ENCODE measurements around the gene FXYD2. TPM values are rescaled to one million over a fixed set of nuclear protein-coding genes. Genes with fewer than 3 reads are reported as not detected.

FXYD2 gene
- total RNA-seq, 1 experiment from 2014 or later: 9.0 TPM

GRCh38 chr11:117862753-117863152 is 38.2 kb upstream of the FXYD2 start:
- no peak for DNase-seq
- Mint-ChIP-seq H3K4me1 (ENCODE audit: low read depth, unreplicated experiment) (no peaks in the 10 kb centered on the region), H3K36me3 (ENCODE audit: insufficient read depth, unreplicated experiment) (no peaks in the 10 kb centered on the region), H3K4me3 (ENCODE audit: low read depth, unreplicated experiment) (no peak overlapping the region), H3K27ac (ENCODE audit: unreplicated experiment) (no peak overlapping the region), H3K27me3 (ENCODE audit: unreplicated experiment) (peaks cover 64% of the 10 kb centered on the region), H3K9me3 (ENCODE audit: low read depth, unreplicated experiment) (no peaks in the 10 kb centered on the region)
- TF ChIP-seq CTCF (IDR thresholded peaks at IDR 0.05; ENCODE audit: unreplicated experiment): no peak
- intact Hi-C loops (cut with micrococcal nuclease; ENCODE audit: unreplicated experiment): no loop called here
- BruUV-seq (replicated peaks): no TSS peak
- CTCF ChIA-PET: no interaction called here

GRCh38 chr11:117862019-117862725 is 37.6 kb upstream of the FXYD2 start:
- CTCF ChIA-PET: no interaction called here
- Mint-ChIP-seq H3K36me3 (ENCODE audit: insufficient read depth, unreplicated experiment) (no peaks in the 10 kb centered on the region), H3K27me3 (ENCODE audit: unreplicated experiment) (peaks cover 64% of the 10 kb centered on the region), H3K4me3 (ENCODE audit: low read depth, unreplicated experiment) (no peak overlapping the region), H3K4me1 (ENCODE audit: low read depth, unreplicated experiment) (no peaks in the 10 kb centered on the region), H3K9me3 (ENCODE audit: low read depth, unreplicated experiment) (no peaks in the 10 kb centered on the region), H3K27ac (ENCODE audit: unreplicated experiment) (no peak overlapping the region)
- TF ChIP-seq CTCF (IDR thresholded peaks at IDR 0.05; ENCODE audit: unreplicated experiment): no peak
- intact Hi-C loops (cut with micrococcal nuclease; ENCODE audit: unreplicated experiment): no loop called here
- no TSS peak for BruUV-seq (replicated peaks)
- DNase-seq: no peak

GRCh38 chr11:117861151-117862018 is 36.8 kb upstream of the FXYD2 start:
- no peak for TF ChIP-seq CTCF (IDR thresholded peaks at IDR 0.05; ENCODE audit: unreplicated experiment)
- Mint-ChIP-seq H3K4me1 (ENCODE audit: low read depth, unreplicated experiment) (no peaks in the 10 kb centered on the region), H3K27ac (ENCODE audit: unreplicated experiment) (no peak overlapping the region), H3K27me3 (ENCODE audit: unreplicated experiment) (peaks cover 64% of the 10 kb centered on the region), H3K9me3 (ENCODE audit: low read depth, unreplicated experiment) (no peaks in the 10 kb centered on the region), H3K4me3 (ENCODE audit: low read depth, unreplicated experiment) (no peak overlapping the region), H3K36me3 (ENCODE audit: insufficient read depth, unreplicated experiment) (no peaks in the 10 kb centered on the region)
- no TSS peak for BruUV-seq (replicated peaks)
- CTCF ChIA-PET: no interaction called here
- no peak for DNase-seq
- intact Hi-C loops (cut with micrococcal nuclease; ENCODE audit: unreplicated experiment): no loop called here

GRCh38 chr11:117860139-117860538 is 35.6 kb upstream of the FXYD2 start:
- H3K36me3 Mint-ChIP-seq (ENCODE audit: insufficient read depth, unreplicated experiment): no peaks in the 10 kb centered on the region
- H3K4me3 Mint-ChIP-seq (ENCODE audit: low read depth, unreplicated experiment): no peak overlapping the region
- no peaks in the 10 kb centered on the region for H3K9me3 Mint-ChIP-seq (ENCODE audit: low read depth, unreplicated experiment)
- peaks cover 63% of the 10 kb centered on the region for H3K27me3 Mint-ChIP-seq (ENCODE audit: unreplicated experiment)
- H3K27ac Mint-ChIP-seq (ENCODE audit: unreplicated experiment): no peak overlapping the region
- CTCF ChIA-PET: no interaction called here
- intact Hi-C loops (cut with micrococcal nuclease; ENCODE audit: unreplicated experiment): no loop called here
- no peaks in the 10 kb centered on the region for H3K4me1 Mint-ChIP-seq (ENCODE audit: low read depth, unreplicated experiment)
- no peak for TF ChIP-seq CTCF (IDR thresholded peaks at IDR 0.05; ENCODE audit: unreplicated experiment)
- no TSS peak for BruUV-seq (replicated peaks)
- DNase-seq: no peak

Data from Calu3 (cell line).